Fibroblast of lung (primary cell): Measurements from ENCODE around the gene ALDH3A2. TPM values are rescaled to one million over a fixed set of nuclear protein-coding genes. Genes with fewer than 3 reads are reported as not detected.

Experiments
- DNase-seq, 2 donors: peaks; one replicate each; pipeline versions ENCODE4 v3.0.0 to v3.0.0-alpha.2; 2010; ENCODE audit warnings: low read depth in 2 of 2
- H2AFZ ChIP-seq: 2 replicates; pipeline ENCODE4 v1.5.1; 2012; ENCODE audit warnings: low read length, control low read depth, inconsistent platforms
- H3K27ac ChIP-seq: 2 replicates; pipeline ENCODE4 v1.5.1; 2011; ENCODE audit warnings: low read length, control low read depth; ENCODE audit not compliant: insufficient read depth
- H3K27me3 ChIP-seq: 2 replicates; pipeline ENCODE4 v1.5.1; 2011; ENCODE audit warnings: mild to moderate bottlenecking, low read length; ENCODE audit not compliant: control insufficient read depth, insufficient read depth
- H3K36me3 ChIP-seq: 2 replicates; pipeline ENCODE4 v1.5.1; 2011; ENCODE audit warnings: low read length; ENCODE audit not compliant: control insufficient read depth, insufficient read depth
- H3K4me1 ChIP-seq: 2 replicates; pipeline ENCODE4 v1.5.1; 2011; ENCODE audit warnings: low read length; ENCODE audit not compliant: control insufficient read depth, insufficient read depth; ENCODE audit errors: extremely low read depth
- H3K4me2 ChIP-seq: 2 replicates; pipeline ENCODE4 v1.5.1; 2011; ENCODE audit warnings: low read length, control low read depth; ENCODE audit not compliant: insufficient read depth; ENCODE audit errors: extremely low read depth
- H3K4me3 ChIP-seq, 4 experiments: fragments of 200-600 bp in 1 of 4; sonication (generic) in 1 of 4; replicated peaks in 1 of 4; 2 replicates each; pipeline ENCODE4 v1.5.1; 2011 to 2016; ENCODE audit warnings: low read length in 4 of 4, low read depth in 3 of 4, mild to moderate bottlenecking in 3 of 4, control low read depth in 2 of 4, inconsistent platforms in 1 of 4, mixed read lengths in 1 of 4; ENCODE audit not compliant: insufficient read depth in 1 of 4; ENCODE audit errors: control extremely low read depth in 1 of 4
- H3K79me2 ChIP-seq: 2 replicates; pipeline ENCODE4 v1.5.1; 2012; ENCODE audit warnings: mild to moderate bottlenecking, low read length, inconsistent platforms; ENCODE audit not compliant: control insufficient read depth, insufficient read depth
- H3K9ac ChIP-seq: 2 replicates; pipeline ENCODE4 v1.5.1; 2011; ENCODE audit warnings: mild to moderate bottlenecking, low read length, control low read depth; ENCODE audit not compliant: insufficient read depth
- H3K9me3 ChIP-seq: 2 replicates; pipeline ENCODE4 v1.5.1; 2012; ENCODE audit warnings: low read depth, low read length; ENCODE audit not compliant: control insufficient read depth, insufficient read depth
- H4K20me1 ChIP-seq: 2 replicates; pipeline ENCODE4 v1.5.1; 2011; ENCODE audit warnings: low read length; ENCODE audit not compliant: control insufficient read depth, insufficient read depth; ENCODE audit errors: extremely low read depth
- CTCF ChIP-seq, 2 donors: IDR thresholded peaks in 1 of 2; conservative IDR thresholded peaks in 1 of 2; 1 replicate in 1 of 2; 2 replicates in 1 of 2; pipeline ENCODE4 v1.5.1; 2011 to 2012; ENCODE audit warnings: low read length in 2 of 2, control low read depth in 1 of 2, inconsistent platforms in 1 of 2, low read depth in 1 of 2, mild to moderate bottlenecking in 1 of 2
- EZH2 ChIP-seq: IDR thresholded peaks from 2 replicates; pipeline ENCODE4 v1.5.1; 2012; ENCODE audit warnings: low read length, control low read depth, mild to moderate bottlenecking; ENCODE audit errors: missing control alignments
- polyA plus RNA-seq, 2 donors: library from polyadenylated mRNA; depleted of rRNA in 1 of 2; stranded (reverse) in 1 of 2; unstranded in 1 of 2; fragments of >200 nt; gene quantifications; 2 replicates each; pipeline ENCODE4 v1.2.1, GENCODE V29; 2011 to 2012; ENCODE audit warnings: missing spikeins in 1 of 2
- total RNA-seq: library from RNA; depleted of rRNA; stranded (reverse); fragments of >200 nt; gene quantifications from 2 replicates; pipeline ENCODE4 v1.2.1, GENCODE V29; 2014

Gene ALDH3A2
- total and polyA plus RNA-seq, 2 donors (not counting 1 experiment from before 2014, with no cell fraction given): 14.6 to 30.2 TPM

GRCh38 chr17:19654896-19655295 lies 6.3 kb downstream of the ALDH3A2 start:
- Histone ChIP-seq H3K27me3 (no peaks in the 10 kb centered on the region), H3K9ac (no peak overlapping the region), H3K4me1 (no peaks in the 10 kb centered on the region), H3K36me3 (no peaks in the 10 kb centered on the region), H3K9me3 (no peaks in the 10 kb centered on the region), H3K79me2 (no peaks in the 10 kb centered on the region), H3K27ac (no peak overlapping the region), H3K4me2 (no peak overlapping the region), H4K20me1 (no peaks in the 10 kb centered on the region), H2AFZ (no peak overlapping the region), H3K4me3 (no peak overlapping the region)
- DNase-seq: no peak
- TF ChIP-seq EZH2 (no peak), CTCF (conservative IDR thresholded peaks at IDR 0.05 in 1 of 2, IDR thresholded peaks at IDR 0.05 in 1 of 2; ENCODE audit: low read depth in 1 of 2, low read length in 2 of 2) (no peak)

- Histone ChIP-seq H3K27me3 (no peaks in the 10 kb centered on the region), H3K9me3 (no peaks in the 10 kb centered on the region), H3K79me2 (no peaks in the 10 kb centered on the region), H3K4me3 (no peak overlapping the region), H3K27ac (no peak overlapping the region), H3K4me1 (no peaks in the 10 kb centered on the region), H3K9ac (no peak overlapping the region), H4K20me1 (no peaks in the 10 kb centered on the region), H3K36me3 (no peaks in the 10 kb centered on the region), H3K4me2 (no peak overlapping the region), H2AFZ (no peak overlapping the region)
- TF ChIP-seq EZH2: no peak
- TF ChIP-seq CTCF (conservative IDR thresholded peaks at IDR 0.05 in 1 of 2, IDR thresholded peaks at IDR 0.05 in 1 of 2; ENCODE audit: low read depth in 1 of 2, low read length in 2 of 2): no peak
- no peak for DNase-seq
Measured at GRCh38 chr17:19656336-19656735, 7.8 kb downstream of the ALDH3A2 start.

- Histone ChIP-seq H3K9ac (no peak overlapping the region), H3K4me1 (no peaks in the 10 kb centered on the region), H3K4me3 (no peak overlapping the region), H3K4me2 (no peak overlapping the region), H3K36me3 (no peaks in the 10 kb centered on the region), H3K27me3 (no peaks in the 10 kb centered on the region), H2AFZ (no peak overlapping the region), H4K20me1 (no peaks in the 10 kb centered on the region), H3K27ac (no peak overlapping the region), H3K79me2 (no peaks in the 10 kb centered on the region), H3K9me3 (no peaks in the 10 kb centered on the region)
- TF ChIP-seq CTCF (conservative IDR thresholded peaks at IDR 0.05 in 1 of 2, IDR thresholded peaks at IDR 0.05 in 1 of 2; ENCODE audit: low read depth in 1 of 2, low read length in 2 of 2) (no peak), EZH2 (no peak)
- DNase-seq: no peak
Measured at GRCh38 chr17:19656851-19657581, 8.5 kb downstream of the ALDH3A2 start.
